Measurements from ENCODE around the gene REXO1.
A peak's percentile ranks its signal among the peaks of the same experiment; 100 is the strongest.

The REXO1 gene

DNA sequence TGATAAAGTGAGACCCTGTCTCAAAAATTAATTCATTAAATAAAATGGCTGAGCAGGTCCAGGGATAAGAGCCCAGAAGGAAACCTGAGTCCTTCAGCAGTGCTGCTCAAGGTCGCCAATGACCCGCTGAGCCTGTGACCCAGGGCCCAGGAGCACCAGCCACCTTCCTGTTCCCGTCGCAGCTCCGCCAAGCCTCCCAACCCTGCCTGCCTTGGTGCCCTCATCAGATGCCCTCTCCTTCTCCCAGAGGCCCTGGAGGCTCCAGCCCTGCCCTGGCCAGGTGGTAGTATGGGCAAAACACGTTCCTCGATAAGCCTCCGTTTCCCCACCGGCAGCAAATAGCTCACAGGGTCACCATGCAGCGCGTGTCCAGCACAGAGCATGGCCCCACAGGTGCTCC, 2.6 kb downstream of the REXO1 start:
- DNase-seq, result no peak

DNA sequence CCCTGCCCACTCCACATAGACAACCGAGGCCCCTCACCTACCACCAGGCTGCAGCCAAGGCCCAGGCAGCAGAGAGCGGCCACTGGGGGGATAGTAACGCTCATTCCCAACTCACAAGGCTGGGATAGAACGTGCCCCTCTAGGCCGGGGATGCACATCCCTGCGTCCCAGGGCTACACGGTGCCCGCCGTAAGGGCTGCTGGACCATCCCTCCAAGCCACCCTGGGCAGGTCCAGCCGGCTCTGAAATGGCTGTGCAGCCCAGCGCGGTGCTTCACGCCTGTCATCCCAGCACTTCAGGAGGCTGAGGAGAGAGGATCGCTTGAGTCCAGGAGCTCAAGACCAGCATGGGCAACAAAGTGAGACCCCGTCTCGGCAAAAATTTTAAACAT, 3.2 kb downstream of the REXO1 start:
- no peak for DNase-seq

DNA sequence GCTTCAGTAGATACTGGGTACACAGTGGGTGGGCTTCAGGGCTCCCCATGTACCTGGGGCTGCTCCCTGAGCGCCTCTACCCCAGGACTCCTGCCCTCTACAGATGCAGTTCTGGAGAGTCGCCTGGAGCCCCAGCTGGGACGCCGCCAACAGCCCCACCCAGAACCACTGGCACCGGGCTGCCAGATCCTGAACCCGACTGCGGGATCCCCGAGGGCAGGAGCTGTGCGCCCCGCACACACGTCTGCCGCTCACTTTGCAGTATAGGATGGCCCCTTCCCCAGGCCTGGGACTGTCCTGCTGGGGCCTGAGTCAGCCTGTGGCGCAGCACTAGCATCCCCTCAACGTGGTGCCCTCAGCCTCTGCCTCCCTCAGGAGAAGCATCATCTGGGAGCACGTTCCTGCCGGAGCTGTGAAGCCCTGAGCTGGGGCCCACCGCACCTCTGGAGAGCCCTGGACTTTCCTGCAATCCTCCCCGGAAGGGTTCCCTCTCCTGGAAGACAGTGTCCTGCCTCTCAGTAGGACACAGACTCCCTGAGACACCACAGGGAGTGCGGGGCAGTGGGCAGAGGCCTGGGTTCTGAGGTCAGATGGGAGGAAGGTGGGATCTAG, 3.7 kb downstream of the REXO1 start:
- DNase-seq, result no peak

- DNase-seq, result no peak
Measured at GRCh38 chr19:1843646-1844394, 4.5 kb downstream of the REXO1 start.

GRCh38 chr19:1843116-1843515, 5.2 kb downstream of the REXO1 start:
- no peak for DNase-seq

DNA sequence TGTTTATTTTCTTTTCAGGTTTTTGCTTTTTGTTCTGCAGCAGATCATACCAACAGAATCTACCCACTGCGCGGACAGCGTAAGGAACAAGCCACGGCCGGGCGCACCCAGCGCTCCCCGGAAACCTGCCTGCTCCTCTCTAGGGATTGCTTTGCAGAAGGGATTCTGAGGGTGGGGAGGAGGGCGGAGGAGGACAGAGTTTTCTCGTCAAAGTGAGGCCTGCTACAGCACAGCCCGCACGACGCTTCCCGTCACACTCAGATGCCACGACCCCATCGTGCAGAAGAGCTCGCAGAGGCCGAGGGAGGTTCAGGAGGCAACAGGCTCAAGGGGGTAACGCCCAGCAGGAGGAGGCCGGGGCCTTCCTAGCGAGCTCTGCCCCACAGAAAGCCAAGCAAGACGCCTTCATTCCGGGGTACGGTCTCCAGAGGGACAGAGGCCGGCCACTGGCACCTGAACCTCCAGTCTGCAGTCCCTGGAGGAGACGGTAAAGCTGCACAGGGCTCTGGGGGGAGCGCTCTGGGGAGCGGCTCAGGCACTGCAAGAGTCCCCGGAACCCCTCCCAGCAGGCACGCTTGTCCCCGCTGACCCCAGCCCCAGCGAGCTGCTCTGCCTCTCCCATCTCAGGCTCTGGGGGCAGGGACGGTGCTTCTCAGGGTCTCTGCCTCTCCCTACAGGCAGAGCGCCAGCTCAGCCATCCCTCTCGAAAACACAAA, 6.9 kb downstream of the REXO1 start:
- no peak for DNase-seq

- no peak for DNase-seq
Measured at GRCh38 chr19:1840541-1841115, 7.7 kb downstream of the REXO1 start.

- no peak for DNase-seq
Measured at GRCh38 chr19:1839658-1840540, 8.4 kb downstream of the REXO1 start.

DNA sequence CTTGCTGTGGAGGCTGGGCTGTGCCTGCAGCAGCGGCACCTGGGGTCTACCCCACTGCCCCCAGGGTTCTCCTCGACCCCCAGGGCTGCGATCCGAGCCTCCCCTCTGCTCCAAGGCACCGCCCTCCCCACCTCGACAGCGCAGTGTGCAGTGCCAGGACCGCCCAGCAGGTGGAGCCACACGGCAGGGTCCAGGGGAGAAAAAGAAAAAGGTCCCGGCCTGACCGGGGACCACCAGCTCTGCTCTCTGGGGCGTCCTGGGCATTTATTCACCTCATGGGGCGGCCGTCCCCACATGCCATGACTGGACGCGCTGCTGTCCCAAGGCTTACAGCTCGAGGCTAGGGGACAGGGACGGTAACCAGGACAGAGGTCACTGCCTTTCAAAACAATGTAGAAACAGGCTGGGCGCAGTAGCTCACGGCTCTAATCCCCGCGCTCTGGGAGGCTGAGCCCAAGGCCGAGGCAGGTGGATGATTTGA, 10.6 kb downstream of the REXO1 start:
- DNase-seq, result peak; percentile 26

DNA sequence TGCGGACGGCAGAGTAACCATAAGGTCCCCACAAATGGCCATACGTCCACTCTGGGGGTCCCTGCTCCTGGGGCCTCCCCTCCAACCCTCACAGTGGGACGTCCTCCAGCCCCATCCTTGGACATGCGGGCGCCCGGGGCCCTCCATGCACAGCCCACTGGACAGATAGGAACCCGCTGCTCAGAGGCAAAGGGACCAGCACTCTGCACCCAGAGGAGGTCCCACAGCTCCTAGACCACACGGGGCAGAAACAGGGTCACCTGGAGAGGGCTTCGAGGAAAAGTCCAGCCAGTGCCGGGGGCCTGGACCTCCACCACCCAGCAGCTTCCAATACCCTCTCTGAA, 11.1 kb downstream of the REXO1 start:
- no peak for DNase-seq

DNA sequence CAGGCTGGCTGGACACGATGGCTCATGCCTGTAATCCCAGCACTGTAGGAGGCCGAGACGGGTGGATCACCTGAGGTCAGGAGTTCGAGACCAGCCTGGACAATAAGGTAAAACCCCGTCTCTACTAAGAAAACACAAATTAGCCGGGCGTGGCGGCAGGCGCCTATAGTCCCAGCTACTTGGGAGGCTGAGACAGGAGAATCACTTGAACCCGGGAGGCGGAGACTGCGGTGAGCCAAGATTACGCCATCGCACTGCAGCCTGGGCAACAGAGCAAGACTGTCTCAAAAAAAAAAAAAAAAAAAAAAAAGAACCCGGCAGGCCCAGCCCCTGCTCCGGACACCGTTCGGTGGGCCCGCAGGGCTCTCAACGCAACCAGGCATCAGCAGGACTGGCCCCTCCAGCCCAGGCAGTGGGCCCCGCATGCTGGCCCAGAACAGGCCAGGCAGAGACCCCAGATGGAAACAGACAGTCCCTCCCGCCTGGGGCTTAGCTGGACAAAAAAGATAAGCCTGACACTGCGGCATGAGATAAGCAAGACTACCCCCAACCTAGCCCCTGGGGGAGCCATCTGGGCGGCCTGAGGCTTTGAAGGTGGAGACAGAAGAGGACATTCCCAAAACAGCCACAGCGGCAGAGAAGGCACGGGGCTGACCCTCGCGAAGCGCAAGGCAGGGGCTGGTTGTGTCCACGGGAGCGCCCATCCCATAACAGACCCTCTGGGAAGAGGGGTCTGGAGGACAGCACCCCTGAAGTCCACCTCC, 11.6 kb downstream of the REXO1 start:
- no peak for DNase-seq

GRCh38 chr19:1833540-1833939, 14.7 kb downstream of the REXO1 start:
- DNase-seq, result no peak

DNA sequence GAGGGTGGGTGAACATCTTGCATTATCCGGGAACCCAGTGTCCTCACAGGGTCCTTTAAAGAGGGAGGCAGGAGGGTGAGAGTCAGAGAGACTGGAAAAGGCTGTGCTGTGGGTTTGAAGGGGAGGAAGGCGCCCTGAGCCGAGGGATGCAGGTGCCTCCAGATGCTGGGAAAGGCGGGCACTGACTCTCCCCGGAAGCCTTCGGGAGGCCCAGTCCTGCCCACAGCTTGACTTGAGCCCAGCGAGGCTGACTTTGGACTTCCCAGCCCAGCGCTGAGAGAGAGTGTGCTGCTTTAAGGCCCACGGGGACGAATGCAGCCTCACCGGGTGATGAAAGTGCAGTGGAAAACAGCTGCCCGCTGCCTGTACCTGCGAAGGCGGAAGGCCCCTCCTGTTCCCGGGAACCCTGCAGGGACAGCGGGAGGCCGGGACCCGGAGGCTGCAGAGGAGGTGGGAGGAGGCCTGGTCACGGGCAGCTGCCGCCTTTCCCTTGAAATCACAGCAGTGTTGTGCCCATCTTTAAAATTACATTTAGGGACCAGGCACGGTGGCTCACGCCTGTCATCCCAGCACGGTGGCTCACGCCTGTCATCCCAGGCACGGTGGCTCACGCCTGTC, 16.1 kb downstream of the REXO1 start:
- no peak for DNase-seq

DNA sequence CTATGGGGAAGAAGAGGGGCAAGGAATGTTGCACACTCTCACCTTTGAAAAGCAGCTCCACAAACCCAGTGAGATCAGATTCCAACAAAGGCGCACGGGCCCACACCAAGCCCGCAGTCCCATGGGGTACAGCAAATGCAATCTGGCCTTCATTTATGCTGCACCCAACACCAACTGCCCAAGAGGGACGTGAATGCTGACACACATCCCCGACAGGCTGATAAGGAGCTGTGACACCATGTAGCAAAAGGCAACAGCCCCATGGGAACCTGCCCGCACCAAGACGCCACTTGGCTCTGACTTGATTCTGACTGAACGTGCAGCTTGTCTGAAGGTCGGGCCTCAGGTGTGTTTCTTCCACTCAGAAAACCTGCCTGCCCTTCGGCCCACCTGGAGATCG, 17.3 kb downstream of the REXO1 start:
- no peak for DNase-seq

DNA sequence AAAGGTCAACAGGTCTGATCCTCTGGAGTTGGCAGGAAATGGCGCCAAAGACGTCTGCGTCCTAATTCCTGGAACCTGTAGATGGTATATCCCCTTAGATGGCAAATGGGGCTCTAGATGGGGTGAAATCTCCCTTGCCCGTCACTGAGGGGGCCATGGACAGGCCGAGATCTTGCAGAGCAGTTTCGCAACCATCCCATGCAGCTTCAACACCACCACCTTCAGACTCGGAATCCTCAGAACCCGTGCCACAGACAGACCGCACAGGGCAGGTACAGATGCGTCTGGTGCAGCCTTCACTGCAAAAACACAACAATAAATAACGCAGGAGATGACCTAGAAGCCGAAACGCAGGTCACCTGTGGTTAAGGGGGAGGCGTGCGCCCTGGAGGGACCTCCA, 17.7 kb downstream of the REXO1 start:
- no peak for DNase-seq

- DNase-seq, result no peak
Measured at GRCh38 chr19:1829958-1830357, 18.3 kb downstream of the REXO1 start.

DNA sequence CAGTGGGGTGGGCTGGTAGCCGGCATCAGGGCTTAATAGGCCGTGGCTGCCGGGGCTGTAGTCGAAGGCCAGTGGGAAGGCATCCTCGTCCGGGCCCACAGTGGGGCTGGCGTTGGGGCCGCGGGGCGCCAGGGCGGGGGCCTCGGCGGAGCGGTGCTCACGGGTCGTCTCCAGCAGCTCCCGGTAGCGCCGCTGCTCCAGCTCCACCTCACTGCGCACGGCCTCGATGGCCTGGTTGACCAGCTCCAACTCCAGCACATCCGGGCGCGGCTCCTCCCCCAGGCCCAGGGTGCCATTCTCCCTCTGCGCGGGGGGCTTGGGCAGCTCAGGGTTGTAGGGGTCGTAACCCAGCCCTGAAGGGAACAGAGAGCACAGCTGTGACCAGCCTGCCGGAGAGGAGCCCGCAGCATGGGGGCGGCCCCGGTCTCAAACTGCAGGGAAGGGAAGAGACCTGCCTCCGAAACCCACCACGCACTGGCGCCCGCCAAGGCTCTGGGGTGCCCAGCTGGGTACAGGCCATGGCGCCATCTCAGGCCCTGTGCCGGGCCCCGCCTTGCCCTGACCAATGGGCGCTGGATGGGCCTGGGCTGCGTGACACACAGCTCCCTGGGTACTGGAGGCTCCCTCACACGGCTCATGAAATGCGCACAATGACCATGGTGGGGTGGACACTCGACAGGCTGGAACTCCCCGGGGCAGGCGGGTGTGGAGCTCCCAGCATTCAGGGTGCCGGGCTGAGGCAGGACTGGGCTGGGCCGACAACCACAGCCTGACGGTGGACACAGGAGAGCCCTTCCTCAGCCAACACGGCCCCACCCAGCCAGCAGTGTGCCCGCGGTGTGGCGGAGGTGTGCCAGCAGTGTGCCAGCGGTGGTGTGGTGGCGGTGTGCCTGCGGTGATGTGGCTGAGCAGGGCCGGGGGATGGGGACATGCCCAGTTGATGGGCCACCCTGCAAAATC, 19.7 kb downstream of the REXO1 start:
- DNase-seq, result no peak

DNA sequence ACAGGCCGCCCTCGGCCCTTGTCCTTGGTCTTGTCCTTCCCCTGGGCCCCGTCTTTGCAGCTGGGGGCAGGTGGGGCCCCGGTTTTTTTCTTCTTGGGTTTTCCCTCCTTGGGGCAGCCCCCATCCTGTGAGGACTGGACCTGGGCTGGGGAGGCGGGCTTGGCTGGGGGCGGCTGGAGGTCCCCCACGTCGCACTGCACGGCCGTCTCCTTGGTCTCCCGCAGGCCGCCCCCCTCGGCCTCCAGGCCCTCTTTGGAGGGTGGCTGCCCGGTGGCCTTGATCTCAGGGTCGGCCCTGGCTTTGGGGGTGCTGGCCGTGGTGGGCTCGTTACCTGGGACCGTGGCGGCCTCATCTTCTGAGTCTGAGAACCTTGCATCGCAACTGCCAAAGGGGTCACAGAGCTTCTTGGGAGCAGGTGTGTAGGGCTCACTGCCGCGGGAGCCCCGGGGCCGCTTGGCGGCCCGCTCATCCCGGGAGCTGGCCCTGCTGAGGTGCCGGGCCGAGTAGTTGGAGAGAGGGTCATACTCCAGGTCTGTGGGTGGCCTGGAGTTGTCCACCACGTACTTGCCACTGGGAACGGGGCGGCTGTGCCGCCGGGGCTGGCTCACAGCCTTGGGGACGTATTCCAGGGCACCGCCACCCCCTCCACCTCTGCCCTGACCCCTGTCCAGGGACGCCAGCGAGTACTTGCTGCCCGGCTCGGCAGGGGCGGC, 20.6 kb downstream of the REXO1 start:
- DNase-seq, result no peak

All from inflammatory macrophage treated with lipopolysaccharide for 4 hours (primary cell).